Immature natural killer cell (primary cell): ENCODE results near the gene AK3. TPM values are rescaled to one million over a fixed set of nuclear protein-coding genes. Genes with fewer than 3 reads are reported as not detected.
A peak's percentile ranks its signal among the peaks of the same experiment; 100 is the strongest.
"Not testable (repeated sequence)": the region's sequence is repeated elsewhere in the genome, so short reads cannot be mapped to it uniquely, and the experiment has no call there.

Source experiments
- DNase-seq, 3 donors: peaks; one replicate each; pipeline ENCODE4 v3.0.0; 2022; ENCODE audit warnings: mixed read lengths in 1 of 3
- H3K27ac Mint-ChIP-seq, 6 donors: one replicate each; pipeline ENCODE4 v1.8.0; 2020; ENCODE audit warnings: mixed read lengths in 6 of 6, mild to moderate bottlenecking in 5 of 6, inconsistent platforms in 4 of 6, moderate library complexity in 3 of 6
- H3K27me3 Mint-ChIP-seq, 3 donors: one replicate each; pipeline ENCODE4 v1.8.0; 2020 to 2021; ENCODE audit warnings: low read depth in 3 of 3, mild to moderate bottlenecking in 3 of 3, mixed read lengths in 3 of 3, moderate library complexity in 3 of 3, inconsistent platforms in 1 of 3
- H3K36me3 Mint-ChIP-seq, 3 donors: one replicate each; pipeline ENCODE4 v1.8.0; 2020; ENCODE audit warnings: mixed read lengths in 3 of 3, inconsistent platforms in 2 of 3, mild to moderate bottlenecking in 2 of 3
- H3K4me1 Mint-ChIP-seq, 2 donors: one replicate each; pipeline ENCODE4 v1.8.0; 2020; ENCODE audit warnings: inconsistent platforms in 2 of 2, mild to moderate bottlenecking in 2 of 2, mixed read lengths in 2 of 2, moderate library complexity in 1 of 2
- H3K4me3 Mint-ChIP-seq, 5 donors: one replicate each; pipeline ENCODE4 v1.8.0; 2020; ENCODE audit warnings: mild to moderate bottlenecking in 5 of 5, mixed read lengths in 5 of 5, inconsistent platforms in 3 of 5, moderate library complexity in 3 of 5
- H3K9me3 Mint-ChIP-seq, 6 donors: one replicate each; pipeline ENCODE4 v1.8.0; 2020; ENCODE audit warnings: mild to moderate bottlenecking in 6 of 6, mixed read lengths in 6 of 6, inconsistent platforms in 4 of 6, moderate library complexity in 3 of 6
- polyA plus RNA-seq, 3 donors: library from polyadenylated mRNA; unstranded; fragments of 300-500 nt; fragmentation: Illumina TruSeq; gene quantifications; one replicate each; pipeline ENCODE4 v1.2.3, GENCODE V29; 2021

The AK3 gene
- polyA plus RNA-seq, 3 donors from 2014 or later = 36.0 to 41.2 (median 37.2) TPM

DNA sequence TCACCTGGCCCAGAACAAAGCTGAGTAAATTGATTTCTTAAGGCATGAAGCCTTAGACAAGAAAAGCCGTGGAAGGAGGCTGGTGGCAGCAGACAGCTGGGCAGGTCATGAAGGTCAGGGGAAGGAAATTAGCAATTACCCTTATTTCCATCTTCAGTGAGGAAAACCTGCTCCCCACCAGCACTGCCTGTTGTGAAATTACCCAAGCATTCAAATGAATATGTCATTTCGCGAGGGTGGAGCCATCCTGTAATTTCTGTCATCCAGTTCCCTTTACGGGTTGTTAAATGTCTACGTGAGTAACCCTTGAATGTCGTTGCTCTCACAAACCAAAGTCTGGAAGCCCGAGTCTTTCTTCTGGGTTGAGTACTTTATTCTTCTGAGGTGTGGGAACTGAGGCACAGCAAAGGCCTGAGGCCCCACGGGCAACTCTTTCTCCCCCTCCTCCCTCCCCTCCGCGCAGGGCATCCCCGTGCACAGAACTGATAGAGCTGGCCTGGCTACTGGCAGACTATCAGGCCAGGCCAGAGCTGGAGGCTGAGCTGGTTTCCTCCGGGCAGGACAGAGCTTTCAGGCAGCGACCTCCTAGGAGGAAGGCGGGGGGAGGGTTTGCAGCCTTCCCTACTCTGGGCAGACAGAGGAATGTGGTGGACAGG, 22.0 kb upstream of the AK3 start:
- peaks cover 0 to 4% (median 0%) of the 10 kb centered on the region in 3 donors for H3K36me3 Mint-ChIP-seq
- no peak for DNase-seq
- no peaks in the 10 kb centered on the region for H3K9me3 Mint-ChIP-seq
- H3K4me1 Mint-ChIP-seq = peaks cover 4 to 11% of the 10 kb centered on the region in 2 donors
- peaks cover 3 to 7% (median 4%) of the 10 kb centered on the region in 3 donors for H3K27me3 Mint-ChIP-seq
- peak overlapping the region; percentile 28 to 80 (median 70) for H3K4me3 Mint-ChIP-seq
- H3K27ac Mint-ChIP-seq = no peak overlapping the region

DNA sequence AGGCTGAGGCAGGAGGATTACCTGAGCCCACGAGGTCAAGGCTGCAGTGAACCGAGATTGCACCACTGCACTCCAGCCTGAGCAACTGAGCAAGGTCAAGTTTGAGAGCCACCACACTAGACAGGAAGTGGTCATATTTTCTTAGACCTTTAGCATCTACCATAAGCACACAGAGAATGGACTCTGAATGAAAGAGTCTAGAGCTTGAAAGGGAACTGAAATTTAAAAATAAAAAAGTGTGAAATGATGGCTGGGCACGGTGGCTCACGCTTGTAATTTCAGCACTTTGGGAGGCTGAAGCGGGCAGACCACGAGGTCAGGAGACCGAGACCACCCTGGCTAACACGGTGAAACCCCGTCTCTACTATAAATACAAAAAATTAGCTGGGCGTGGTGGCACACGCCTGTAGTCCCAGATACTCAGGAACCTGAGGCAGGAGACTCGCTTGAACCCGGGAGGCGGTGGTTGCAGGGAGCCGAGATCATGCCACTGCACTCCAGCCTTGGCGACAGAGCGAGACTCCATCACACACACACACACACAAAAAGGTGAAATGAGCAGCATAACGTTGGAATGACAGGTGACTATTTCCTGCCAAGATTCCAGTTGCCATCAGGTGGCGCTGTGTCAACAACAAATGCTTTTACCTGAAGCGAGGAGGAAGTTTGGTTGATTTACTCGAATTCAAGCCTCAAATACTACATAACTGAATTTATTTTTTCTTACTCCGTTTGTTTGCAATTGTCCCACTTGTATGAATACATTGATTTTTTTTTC, 21.3 kb upstream of the AK3 start:
- H3K36me3 Mint-ChIP-seq = peaks cover 0 to 4% (median 0%) of the 10 kb centered on the region in 3 donors
- H3K4me1 Mint-ChIP-seq = peaks cover 4 to 11% of the 10 kb centered on the region in 2 donors
- H3K27ac Mint-ChIP-seq = no peak overlapping the region
- peak; percentile 65 to 70 (median 70) for DNase-seq
- H3K27me3 Mint-ChIP-seq = peaks cover 3 to 7% (median 4%) of the 10 kb centered on the region in 3 donors
- H3K4me3 Mint-ChIP-seq = peak overlapping the region; percentile 28 to 80 (median 70)
- no peaks in the 10 kb centered on the region for H3K9me3 Mint-ChIP-seq

DNA sequence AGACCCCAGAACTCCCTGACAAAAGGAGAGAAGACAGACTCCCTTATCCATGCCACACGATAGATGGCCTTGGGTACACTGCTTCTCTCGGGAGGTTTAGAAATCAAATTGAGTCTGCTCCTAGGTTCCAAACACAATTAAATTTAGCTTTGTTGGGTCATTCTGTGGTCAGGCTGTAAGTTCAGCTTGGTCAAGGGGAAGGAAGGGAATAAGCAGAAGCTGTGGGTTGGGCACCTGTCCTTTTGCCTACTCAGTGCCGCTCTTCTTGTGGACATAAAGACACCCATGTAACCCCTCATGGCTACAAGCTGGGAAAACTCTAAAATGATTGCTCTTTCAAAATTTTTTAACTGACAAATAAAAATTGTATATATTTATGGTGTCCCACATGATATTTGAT, 19.1 kb upstream of the AK3 start:
- no peak overlapping the region for H3K4me3 Mint-ChIP-seq
- no peaks in the 10 kb centered on the region for H3K9me3 Mint-ChIP-seq
- H3K27ac Mint-ChIP-seq = no peak overlapping the region
- peaks cover 0 to 4% (median 0%) of the 10 kb centered on the region in 3 donors for H3K36me3 Mint-ChIP-seq
- DNase-seq = no peak
- H3K27me3 Mint-ChIP-seq = peaks cover 2 to 7% (median 3%) of the 10 kb centered on the region in 3 donors
- H3K4me1 Mint-ChIP-seq = peaks cover 4 to 11% of the 10 kb centered on the region in 2 donors

GRCh38 chr9:4756420-4756819, 15.4 kb upstream of the AK3 start:
- H3K4me3 Mint-ChIP-seq = no peak overlapping the region
- no peak overlapping the region for H3K27ac Mint-ChIP-seq
- H3K4me1 Mint-ChIP-seq = no peaks in the 10 kb centered on the region
- H3K27me3 Mint-ChIP-seq = peaks cover 0 to 6% (median 2%) of the 10 kb centered on the region in 3 donors
- DNase-seq = no peak
- peaks cover 0 to 2% (median 0%) of the 10 kb centered on the region in 3 donors for H3K36me3 Mint-ChIP-seq
- no peaks in the 10 kb centered on the region for H3K9me3 Mint-ChIP-seq

GRCh38 chr9:4755026-4755609, 14.1 kb upstream of the AK3 start:
- Mint-ChIP-seq H3K4me1 (no peaks in the 10 kb centered on the region), H3K27ac (no peak overlapping the region), H3K4me3 (no peak overlapping the region), H3K27me3 (peaks cover 0 to 6% (median 3%) of the 10 kb centered on the region in 3 donors), H3K36me3 (no peaks in the 10 kb centered on the region), H3K9me3 (no peaks in the 10 kb centered on the region)
- DNase-seq = no peak

- not testable (repeated sequence) for H3K27ac Mint-ChIP-seq, H3K4me3 Mint-ChIP-seq, DNase-seq, H3K36me3 Mint-ChIP-seq, H3K4me1 Mint-ChIP-seq, H3K27me3 Mint-ChIP-seq, H3K9me3 Mint-ChIP-seq
Observed at GRCh38 chr9:4754530-4754929, 13.5 kb upstream of the AK3 start.

DNA sequence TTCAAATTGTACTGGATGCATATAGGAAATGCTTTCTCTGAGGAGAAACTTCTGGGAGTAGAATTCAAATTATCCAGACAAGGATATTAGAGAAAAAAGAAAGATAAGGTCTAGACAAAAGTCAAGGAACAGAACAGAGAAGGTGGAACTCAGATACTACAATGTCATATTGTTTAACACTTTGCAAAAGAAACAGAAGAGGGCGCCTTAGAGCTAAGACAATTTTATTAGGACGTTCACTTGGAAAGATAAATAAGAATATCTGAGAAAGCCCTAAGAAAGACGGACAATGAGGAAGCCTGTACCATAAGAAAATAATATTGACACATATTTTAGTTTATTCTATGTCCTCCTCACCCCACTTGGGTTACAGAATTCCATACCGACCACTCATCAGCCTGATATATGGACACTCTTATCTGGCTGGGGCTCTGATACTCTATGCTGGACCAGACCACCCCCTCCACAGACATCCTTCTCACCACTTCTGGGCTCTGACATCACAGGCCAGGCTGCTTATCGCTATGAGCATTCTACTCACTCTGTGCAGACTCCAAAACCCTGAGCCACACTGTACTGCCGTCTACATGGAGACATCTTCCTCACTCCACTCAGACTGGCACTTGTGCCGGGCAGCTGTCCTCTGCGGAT, 9.1 kb upstream of the AK3 start:
- H3K4me3 Mint-ChIP-seq = no peak overlapping the region
- no peaks in the 10 kb centered on the region for H3K9me3 Mint-ChIP-seq
- H3K36me3 Mint-ChIP-seq = no peaks in the 10 kb centered on the region
- H3K4me1 Mint-ChIP-seq = no peaks in the 10 kb centered on the region
- peak; percentile 19 to 33 (median 22) for DNase-seq
- H3K27ac Mint-ChIP-seq = no peak overlapping the region
- peaks cover 3% of the 10 kb centered on the region in 3 donors for H3K27me3 Mint-ChIP-seq

DNA sequence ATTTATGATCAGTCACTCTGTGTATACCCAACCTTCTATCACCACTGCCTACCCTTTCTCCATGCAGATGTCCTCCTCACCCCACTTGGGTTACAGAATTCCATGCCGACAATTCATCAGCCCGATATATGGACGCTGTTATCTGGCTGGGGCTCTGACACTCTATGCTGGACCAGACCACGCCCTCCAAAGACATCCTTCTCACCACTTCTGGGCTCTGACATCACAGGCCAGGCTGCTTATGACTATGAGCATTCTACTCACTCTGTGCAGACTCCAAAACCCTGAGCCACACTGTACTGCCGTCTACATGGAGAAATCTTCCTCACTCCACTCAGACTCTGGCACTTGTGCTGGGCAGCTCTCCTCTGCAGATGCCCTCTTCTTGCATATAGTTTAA, 7.6 kb upstream of the AK3 start:
- no peaks in the 10 kb centered on the region for H3K9me3 Mint-ChIP-seq
- H3K4me3 Mint-ChIP-seq = no peak overlapping the region
- no peak for DNase-seq
- H3K27me3 Mint-ChIP-seq = peaks cover 2 to 3% (median 3%) of the 10 kb centered on the region in 3 donors
- no peaks in the 10 kb centered on the region for H3K4me1 Mint-ChIP-seq
- no peaks in the 10 kb centered on the region for H3K36me3 Mint-ChIP-seq
- no peak overlapping the region for H3K27ac Mint-ChIP-seq

GRCh38 chr9:4746278-4747030, 5.5 kb upstream of the AK3 start:
- DNase-seq = no peak
- H3K4me3 Mint-ChIP-seq = no peak overlapping the region

DNA sequence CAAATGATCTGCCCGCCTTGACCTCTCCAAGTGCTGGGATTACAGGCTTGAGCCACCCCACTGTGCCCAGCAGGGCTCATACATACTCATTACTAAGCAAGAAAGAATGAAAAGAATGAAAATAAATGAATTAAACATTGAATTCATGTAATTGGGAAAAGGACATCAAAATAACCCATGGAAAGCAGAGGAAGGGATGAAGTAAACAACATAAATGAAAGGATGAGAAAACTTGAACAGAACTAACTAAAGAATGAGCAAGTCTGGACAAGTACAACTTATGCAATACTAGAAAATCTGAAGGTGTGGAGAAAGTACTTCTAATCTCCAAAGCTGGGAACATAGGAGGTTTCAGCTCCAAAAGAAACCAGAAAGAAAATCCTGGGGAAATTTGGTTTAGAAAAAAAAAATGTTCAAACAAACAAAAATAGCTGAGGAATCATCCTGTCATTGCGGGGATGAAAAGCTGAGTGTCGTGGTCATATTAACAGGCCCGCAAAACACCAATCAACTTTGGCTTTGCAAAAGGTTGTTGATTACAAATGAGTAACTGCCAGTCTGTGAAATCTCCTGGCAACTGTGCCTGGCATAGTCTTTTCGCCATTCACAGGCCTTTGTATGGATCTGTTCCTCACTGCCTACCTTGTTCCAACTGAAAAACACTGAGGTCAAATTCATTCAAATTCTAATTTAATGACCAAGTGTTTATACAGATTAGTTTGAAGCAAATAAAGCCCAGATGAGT, 2.3 kb upstream of the AK3 start:
- Mint-ChIP-seq H3K27ac (peak overlapping the region in 3 of 6 donors; percentile 9 to 66 (median 51)), H3K27me3 (peaks cover 2 to 7% (median 5%) of the 10 kb centered on the region in 3 donors), H3K36me3 (no peaks in the 10 kb centered on the region), H3K4me1 (peaks cover 19 to 22% of the 10 kb centered on the region in 2 donors), H3K9me3 (no peaks in the 10 kb centered on the region), H3K4me3 (peak overlapping the region in 4 of 5 donors; percentile 8 to 51 (median 27))
- DNase-seq = no peak

More at GRCh38 chr9:4746278-4747030, 5.5 kb upstream of the AK3 start:
- Mint-ChIP-seq H3K4me1 (peaks cover 0 to 3% of the 10 kb centered on the region in 2 donors), H3K9me3 (no peaks in the 10 kb centered on the region), H3K36me3 (no peaks in the 10 kb centered on the region), H3K27ac (no peak overlapping the region), H3K27me3 (peaks cover 2 to 3% (median 3%) of the 10 kb centered on the region in 3 donors)

- H3K4me3 Mint-ChIP-seq = peak overlapping the region; percentile 70 to 97 (median 91)
- DNase-seq = no peak
- no peaks in the 10 kb centered on the region for H3K36me3 Mint-ChIP-seq
- peaks cover 0 to 7% (median 4%) of the 10 kb centered on the region in 3 donors for H3K27me3 Mint-ChIP-seq
- no peaks in the 10 kb centered on the region for H3K9me3 Mint-ChIP-seq
- peak overlapping the region; percentile 2 to 61 (median 46) for H3K27ac Mint-ChIP-seq
- H3K4me1 Mint-ChIP-seq = peaks cover 25 to 27% of the 10 kb centered on the region in 2 donors
Observed at GRCh38 chr9:4742246-4742645, 1.2 kb upstream of the AK3 start.

DNA sequence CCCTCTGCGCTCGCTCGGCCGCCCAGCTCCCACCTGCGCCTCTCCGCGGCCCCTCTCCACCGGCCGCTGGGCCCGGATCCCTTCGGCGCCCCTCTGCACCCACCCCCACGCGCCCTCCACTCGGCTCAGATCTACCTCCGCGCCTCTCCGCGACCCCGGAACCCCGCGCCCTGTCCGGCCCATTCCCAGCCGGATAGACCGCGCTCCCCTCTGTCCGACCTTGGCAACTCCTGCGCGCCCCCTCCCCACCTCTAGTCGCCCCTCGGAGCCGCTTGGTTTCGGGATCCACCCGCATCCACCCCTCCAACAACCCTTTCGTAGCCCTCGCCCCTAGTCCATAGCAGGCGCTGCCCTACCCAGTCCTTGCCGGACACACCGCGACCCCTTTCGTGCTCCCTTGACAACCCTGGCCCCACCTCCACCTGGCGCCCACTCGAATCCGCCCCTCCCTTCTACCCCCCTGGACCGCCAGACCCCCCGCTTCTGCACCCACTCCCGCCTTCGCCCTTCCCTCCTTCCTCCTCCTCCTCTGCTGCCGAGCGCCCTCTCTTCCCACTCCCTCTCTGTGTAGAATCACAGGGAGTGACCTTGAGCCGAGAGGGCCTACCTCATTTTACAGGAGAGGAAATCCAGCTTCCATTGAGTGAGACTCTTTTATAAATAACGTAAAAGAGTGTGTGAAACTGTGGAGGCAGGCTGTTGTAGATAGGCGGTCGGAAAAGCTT, 525 bp upstream of the AK3 start:
- peaks cover 28 to 29% of the 10 kb centered on the region in 2 donors for H3K4me1 Mint-ChIP-seq
- peaks cover 1 to 7% (median 4%) of the 10 kb centered on the region in 3 donors for H3K27me3 Mint-ChIP-seq
- H3K36me3 Mint-ChIP-seq = no peaks in the 10 kb centered on the region
- H3K9me3 Mint-ChIP-seq = no peaks in the 10 kb centered on the region
- H3K4me3 Mint-ChIP-seq = peak overlapping the region; percentile 70 to 97 (median 91)
- no peak for DNase-seq
- peak overlapping the region; percentile 21 to 61 (median 46) for H3K27ac Mint-ChIP-seq
